SU-DHL-6 (cell line): ENCODE measurements around the gene FUCA2.

Experiments used
- H2AFZ ChIP-seq: fragments of 200-600 bp; sonication (generic); 2 replicates; pipeline ENCODE4 v1.6.1; 2014; ENCODE audit warnings: low read depth, mild to moderate bottlenecking, moderate library complexity, mixed read lengths, antibody characterized with exemption, low read length; ENCODE audit not compliant: severe bottlenecking
- H3F3A ChIP-seq: fragments of 200-600 bp; shearing (Covaris generic); 2 replicates; pipeline ENCODE4 v1.6.0; 2016; ENCODE audit warnings: antibody characterized with exemption, mild to moderate bottlenecking; ENCODE audit not compliant: insufficient read depth
- H3K27ac ChIP-seq: fragments of 200-600 bp; sonication (generic); 2 replicates; pipeline ENCODE4 v1.5.1; 2016; ENCODE audit warnings: low read depth, mild to moderate bottlenecking, low read length, moderate library complexity, mixed read lengths
- H3K27me3 ChIP-seq: fragments of 200-600 bp; sonication (generic), shearing (Covaris generic); 2 replicates; pipeline ENCODE4 v1.6.0; 2014; ENCODE audit warnings: mild to moderate bottlenecking, low read length
- H3K36me3 ChIP-seq: fragments of 200-600 bp; sonication (generic); 2 replicates; pipeline ENCODE4 v1.6.1; 2014; ENCODE audit warnings: mild to moderate bottlenecking, low read length, mixed read lengths
- H3K4me2 ChIP-seq: fragments of 300-600, 200-600 bp; shearing (Covaris generic), sonication (generic); 2 replicates; pipeline ENCODE4 v1.6.0; 2014; ENCODE audit warnings: low read length, low read depth, mild to moderate bottlenecking; ENCODE audit not compliant: poor library complexity, severe bottlenecking
- H3K4me3 ChIP-seq: fragments of 200-600 bp; sonication (generic); 2 replicates; pipeline ENCODE4 v1.5.1; 2014; ENCODE audit warnings: antibody characterized with exemption, low read length, mild to moderate bottlenecking, mixed read lengths; ENCODE audit not compliant: insufficient read depth, poor library complexity, severe bottlenecking
- H3K79me2 ChIP-seq: fragments of 200-600 bp; sonication (generic); 2 replicates; pipeline ENCODE4 v1.6.1; 2014; ENCODE audit warnings: mild to moderate bottlenecking, low read length, moderate library complexity; ENCODE audit not compliant: insufficient read depth
- H3K9ac ChIP-seq: fragments of 200-600 bp; sonication (generic); 2 replicates; pipeline ENCODE4 v1.7.0; 2014; ENCODE audit warnings: mild to moderate bottlenecking, low read length
- H3K9me2 ChIP-seq: fragments of 200-600 bp; sonication (generic); replicated peaks from 2 replicates; pipeline ENCODE4 v1.6.1; 2014; ENCODE audit warnings: low read length; ENCODE audit not compliant: insufficient read depth
- H3K9me3 ChIP-seq: fragments of 200-600 bp; sonication (generic); 2 replicates; pipeline ENCODE4 v1.6.1; 2014; ENCODE audit warnings: low read length, mixed read lengths; ENCODE audit not compliant: insufficient read depth
- H4K20me1 ChIP-seq: fragments of 200-600 bp; sonication (generic); 2 replicates; pipeline ENCODE4 v1.6.1; 2014; ENCODE audit warnings: low read depth, mild to moderate bottlenecking, antibody characterized with exemption, low read length, moderate library complexity, mixed read lengths
- CTCF ChIP-seq: fragments of 200-600 bp; sonication (generic); IDR thresholded peaks from one replicate; pipeline ENCODE4 v1.5.1; 2017; ENCODE audit warnings: antibody characterized with exemption, mild to moderate bottlenecking, low read length, moderate library complexity; ENCODE audit not compliant: insufficient read depth, poor library complexity, severe bottlenecking
- EZH2phosphoT487 ChIP-seq: fragments of 200-600 bp; sonication (generic), shearing (Covaris generic); conservative IDR thresholded peaks from 2 replicates; pipeline ENCODE4 v1.6.1; 2018; ENCODE audit warnings: mild to moderate bottlenecking, antibody characterized with exemption, low read length, moderate library complexity, mixed read lengths

Gene FUCA2

DNA sequence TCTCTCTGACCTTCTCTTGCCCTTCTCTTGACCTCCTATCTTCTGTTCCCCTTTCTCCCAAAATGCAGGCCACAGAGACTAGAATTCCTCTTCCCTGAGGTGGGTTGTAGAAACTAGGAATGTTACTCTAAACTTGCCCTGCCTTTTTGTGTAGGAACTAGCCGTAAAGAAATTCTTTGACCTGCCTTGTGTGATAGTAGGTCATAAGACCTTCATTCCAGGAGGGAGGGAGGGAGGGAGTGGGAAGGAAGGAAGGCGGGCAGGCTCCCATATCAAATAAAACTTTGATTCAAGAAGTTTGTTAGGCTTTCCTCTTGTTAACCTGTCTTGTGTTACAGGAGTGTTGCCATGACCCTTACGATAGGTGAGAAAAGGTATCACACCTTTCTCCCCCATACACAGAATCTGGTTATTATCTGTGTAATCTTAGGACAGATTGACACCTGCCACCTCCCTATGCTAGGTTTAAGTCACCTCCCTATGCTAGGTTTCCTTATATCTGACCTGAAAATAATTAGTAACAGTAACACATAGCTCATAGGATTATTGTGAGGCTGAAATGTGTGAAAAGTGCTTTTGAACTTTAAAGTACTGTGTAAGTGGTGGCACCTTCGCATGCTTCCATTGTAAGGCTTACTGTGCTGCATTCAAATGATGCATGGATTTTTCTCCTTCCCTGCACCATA is 32.6 kb upstream of the FUCA2 start:
- no peaks in the 10 kb centered on the region for H4K20me1 ChIP-seq

GRCh38 chr6:143543435-143543834 is 31.9 kb upstream of the FUCA2 start:
- Histone ChIP-seq H3K9ac (no peak overlapping the region), H2AFZ (no peak overlapping the region)

More for the DNA sequence above, 32.6 kb upstream of the FUCA2 start:
- H3K9me3 ChIP-seq = no peaks in the 10 kb centered on the region
- no peaks in the 10 kb centered on the region for H3K79me2 ChIP-seq
- H3K9me2 ChIP-seq = no peaks in the 10 kb centered on the region
- H3K36me3 ChIP-seq = no peaks in the 10 kb centered on the region
- H3K27ac ChIP-seq = no peak overlapping the region
- no peak overlapping the region for H2AFZ ChIP-seq
- no peak overlapping the region for H3K9ac ChIP-seq
- no peaks in the 10 kb centered on the region for H3F3A ChIP-seq
- no peak overlapping the region for H3K4me3 ChIP-seq
- H3K4me2 ChIP-seq = no peak overlapping the region
- TF ChIP-seq CTCF (no peak), EZH2phosphoT487 (no peak)
- H3K27me3 ChIP-seq = no peaks in the 10 kb centered on the region

DNA sequence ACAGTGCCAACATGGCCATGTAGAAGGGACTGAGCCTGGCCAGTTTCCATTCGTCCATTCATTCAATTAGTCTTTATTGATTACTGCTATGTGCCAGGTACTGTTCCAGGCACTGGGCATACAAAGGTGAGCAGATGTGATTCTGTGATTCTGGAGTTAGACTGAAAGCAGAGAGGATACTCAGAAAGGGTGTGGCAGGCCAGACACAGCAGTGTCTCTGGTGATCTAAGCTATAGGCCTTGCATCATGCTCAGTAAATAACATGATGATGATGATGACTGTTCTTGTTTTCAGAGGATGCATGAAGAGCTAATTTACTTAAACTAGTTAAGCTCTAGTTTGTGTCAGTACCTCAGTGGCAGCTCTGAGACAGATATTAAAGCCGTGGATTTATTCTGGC is 31.4 kb upstream of the FUCA2 start:
- Histone ChIP-seq H3K79me2 (no peaks in the 10 kb centered on the region), H3K27ac (no peak overlapping the region), H3K36me3 (no peaks in the 10 kb centered on the region), H3K9ac (no peak overlapping the region), H3K9me3 (no peaks in the 10 kb centered on the region), H3K9me2 (no peaks in the 10 kb centered on the region), H2AFZ (no peak overlapping the region), H3K4me3 (no peak overlapping the region), H3F3A (no peaks in the 10 kb centered on the region), H3K4me2 (no peak overlapping the region), H3K27me3 (no peaks in the 10 kb centered on the region), H4K20me1 (no peaks in the 10 kb centered on the region)
- TF ChIP-seq EZH2phosphoT487 = no peak
- TF ChIP-seq CTCF = no peak

More at GRCh38 chr6:143543435-143543834, 31.9 kb upstream of the FUCA2 start:
- Histone ChIP-seq H3K9me3 (no peaks in the 10 kb centered on the region), H3K36me3 (no peaks in the 10 kb centered on the region), H3F3A (no peaks in the 10 kb centered on the region), H3K4me2 (no peak overlapping the region), H3K79me2 (no peaks in the 10 kb centered on the region), H3K27ac (no peak overlapping the region), H3K9me2 (no peaks in the 10 kb centered on the region), H3K4me3 (no peak overlapping the region), H3K27me3 (no peaks in the 10 kb centered on the region), H4K20me1 (no peaks in the 10 kb centered on the region)
- TF ChIP-seq EZH2phosphoT487 (no peak), CTCF (no peak)
